Karpas-422 (cell line): Measurements from ENCODE around the gene NUP160. TPM values are rescaled to one million over a fixed set of nuclear protein-coding genes. Genes with fewer than 3 reads are reported as not detected.
"Not testable (repeated sequence)": the region's sequence is repeated elsewhere in the genome, so short reads cannot be mapped to it uniquely, and the experiment has no call there.

ENCODE experiments used
- DNase-seq: peaks from one replicate; pipeline ENCODE4 v3.0.0-alpha.2; 2015
- H2AFZ ChIP-seq: fragments of 200-600 bp; sonication (generic); 2 replicates; pipeline ENCODE4 v1.6.1; 2014; ENCODE audit warnings: antibody characterized with exemption, low read length, mixed read lengths
- H3K27ac ChIP-seq: fragments of 200-600 bp; sonication (generic); 2 replicates; pipeline ENCODE4 v1.5.1; 2014; ENCODE audit warnings: mild to moderate bottlenecking, low read length, moderate library complexity
- H3K27me3 ChIP-seq: fragments of 200-600 bp; sonication (generic); 2 replicates; pipeline ENCODE4 v1.6.1; 2014; ENCODE audit warnings: low read length, mixed read lengths
- H3K36me3 ChIP-seq: fragments of 200-600 bp; sonication (generic); 2 replicates; pipeline ENCODE4 v1.6.1; 2014; ENCODE audit warnings: low read length, mixed read lengths; ENCODE audit not compliant: insufficient read depth
- H3K4me1 ChIP-seq: fragments of 200-600 bp; sonication (generic); 2 replicates; pipeline ENCODE4 v1.6.1; 2014; ENCODE audit warnings: mild to moderate bottlenecking, low read length, mixed read lengths
- H3K4me2 ChIP-seq: fragments of 200-600 bp; sonication (generic); 2 replicates; pipeline ENCODE4 v1.6.1; 2014; ENCODE audit warnings: low read length, low read depth, mild to moderate bottlenecking; ENCODE audit not compliant: poor library complexity, severe bottlenecking
- H3K4me3 ChIP-seq: fragments of 200-600 bp; sonication (generic); 2 replicates; pipeline ENCODE4 v1.5.1; 2014; ENCODE audit warnings: mild to moderate bottlenecking, antibody characterized with exemption, low read length, mixed read lengths
- H3K79me2 ChIP-seq: fragments of 200-600 bp; sonication (generic); 2 replicates; pipeline ENCODE4 v1.6.1; 2014; ENCODE audit warnings: mild to moderate bottlenecking, low read length, mixed read lengths
- H3K9ac ChIP-seq: fragments of 200-600 bp; sonication (generic); 2 replicates; pipeline ENCODE4 v1.6.0; 2014; ENCODE audit warnings: low read length
- H3K9me2 ChIP-seq: fragments of 200-600 bp; sonication (generic), shearing (Covaris generic); replicated peaks from 2 replicates; pipeline ENCODE4 v1.6.0; 2014; ENCODE audit warnings: mild to moderate bottlenecking, low read length, moderate library complexity; ENCODE audit not compliant: insufficient read depth
- H3K9me3 ChIP-seq: fragments of 300-700, 200-600 bp; sonication (generic); 2 replicates; pipeline ENCODE4 v1.6.1; 2014; ENCODE audit warnings: low read length, mixed read lengths
- H4K20me1 ChIP-seq: fragments of 200-600 bp; sonication (generic); 2 replicates; pipeline ENCODE4 v1.6.1; 2014; ENCODE audit warnings: mild to moderate bottlenecking, antibody characterized with exemption, low read length, low read depth; ENCODE audit not compliant: insufficient read depth
- total RNA-seq: library from RNA; depleted of rRNA; stranded (reverse); fragments of >200 nt; shearing (Covaris generic); gene quantifications from 2 replicates; pipeline ENCODE4 v1.2.3, GENCODE V29; 2014; ENCODE audit warnings: low replicate concordance

Gene NUP160
- total RNA-seq, 1 experiment from 2014 or later: 65.0 TPM

GRCh38 chr11:47843361-47844055 is 4.6 kb downstream of the NUP160 start:
- Histone ChIP-seq H2AFZ (no peak overlapping the region), H3K36me3 (peaks cover 63% of the 10 kb centered on the region), H4K20me1 (0 out of 2 replicates have a peak, but pooled peaks cover 6% of the 10 kb centered on the region), H3K27me3 (no peaks in the 10 kb centered on the region), H3K9me3 (no peaks in the 10 kb centered on the region), H3K9me2 (no peaks in the 10 kb centered on the region; the same call in 1 of the 2 replicates), H3K9ac (no peak overlapping the region), H3K27ac (no peak overlapping the region), H3K4me1 (peaks cover 13% of the 10 kb centered on the region), H3K79me2 (peaks cover 68% of the 10 kb centered on the region), H3K4me3 (no peak overlapping the region), H3K4me2 (no peak overlapping the region)
- DNase-seq: no peak

- Histone ChIP-seq H3K79me2 (peaks cover 66% of the 10 kb centered on the region), H2AFZ (no peak overlapping the region), H3K4me2 (no peak overlapping the region), H3K9ac (no peak overlapping the region), H3K9me3 (no peaks in the 10 kb centered on the region), H3K27ac (no peak overlapping the region), H3K4me1 (peaks cover 13% of the 10 kb centered on the region), H3K9me2 (no peaks in the 10 kb centered on the region; the same call in 1 of the 2 replicates), H3K36me3 (peaks cover 68% of the 10 kb centered on the region), H3K4me3 (no peak overlapping the region), H4K20me1 (0 out of 2 replicates have a peak, but pooled peaks cover 6% of the 10 kb centered on the region), H3K27me3 (no peaks in the 10 kb centered on the region)
- no peak for DNase-seq
Measured at GRCh38 chr11:47842749-47843148, 5.4 kb downstream of the NUP160 start.

- Histone ChIP-seq H3K9ac (no peak overlapping the region), H3K4me1 (no peaks in the 10 kb centered on the region), H4K20me1 (no peaks in the 10 kb centered on the region), H3K4me3 (no peak overlapping the region), H3K4me2 (no peak overlapping the region), H2AFZ (no peak overlapping the region), H3K36me3 (peaks cover 84% of the 10 kb centered on the region), H3K27ac (no peak overlapping the region), H3K27me3 (no peaks in the 10 kb centered on the region), H3K79me2 (peaks cover 48% of the 10 kb centered on the region), H3K9me3 (no peaks in the 10 kb centered on the region), H3K9me2 (no peaks in the 10 kb centered on the region)
- no peak for DNase-seq
Measured at GRCh38 chr11:47837929-47838328, 10.2 kb downstream of the NUP160 start.

- no peak for DNase-seq
- Histone ChIP-seq H3K27me3 (no peaks in the 10 kb centered on the region), H2AFZ (no peak overlapping the region), H4K20me1 (no peaks in the 10 kb centered on the region), H3K9ac (no peak overlapping the region), H3K4me2 (no peak overlapping the region), H3K36me3 (peaks cover 84% of the 10 kb centered on the region), H3K4me1 (no peaks in the 10 kb centered on the region), H3K4me3 (no peak overlapping the region), H3K79me2 (peaks cover 48% of the 10 kb centered on the region), H3K9me2 (no peaks in the 10 kb centered on the region), H3K27ac (no peak overlapping the region), H3K9me3 (no peaks in the 10 kb centered on the region)
Measured at GRCh38 chr11:47837292-47837691, 10.9 kb downstream of the NUP160 start.

- H2AFZ ChIP-seq: not testable (repeated sequence)
Measured at GRCh38 chr11:47830013-47830412, 18.1 kb downstream of the NUP160 start.

GRCh38 chr11:47828284-47828683 is 19.9 kb downstream of the NUP160 start:
- Histone ChIP-seq H3K9ac (no peak overlapping the region), H4K20me1 (no peaks in the 10 kb centered on the region), H3K79me2 (peaks cover 73% of the 10 kb centered on the region), H3K9me2 (no peaks in the 10 kb centered on the region), H3K27ac (no peak overlapping the region), H3K9me3 (no peaks in the 10 kb centered on the region), H3K4me3 (no peak overlapping the region), H3K27me3 (no peaks in the 10 kb centered on the region), H2AFZ (no peak overlapping the region), H3K4me2 (no peak overlapping the region), H3K36me3 (peaks cover 69% of the 10 kb centered on the region), H3K4me1 (peaks cover 6% of the 10 kb centered on the region; the same call in 1 of the 2 replicates)
- no peak for DNase-seq

More at GRCh38 chr11:47830013-47830412, 18.1 kb downstream of the NUP160 start:
- not testable (repeated sequence) for H3K4me1 ChIP-seq, H3K4me2 ChIP-seq, H3K9ac ChIP-seq, H3K4me3 ChIP-seq, DNase-seq, H4K20me1 ChIP-seq, H3K9me3 ChIP-seq, H3K27ac ChIP-seq, H3K27me3 ChIP-seq, H3K9me2 ChIP-seq
- H3K79me2 ChIP-seq: peaks cover 89% of the 10 kb centered on the region
- peaks cover 81% of the 10 kb centered on the region for H3K36me3 ChIP-seq

- H3K4me1 ChIP-seq, H2AFZ ChIP-seq, H3K4me3 ChIP-seq, DNase-seq, H4K20me1 ChIP-seq, H3K9me2 ChIP-seq, H3K4me2 ChIP-seq, H3K9ac ChIP-seq, H3K27me3 ChIP-seq, H3K9me3 ChIP-seq, H3K27ac ChIP-seq: not testable (repeated sequence)
- Histone ChIP-seq H3K79me2 (peaks cover 29% of the 10 kb centered on the region), H3K36me3 (peaks cover 50% of the 10 kb centered on the region)
Measured at GRCh38 chr11:47822664-47823063, 25.5 kb downstream of the NUP160 start.

GRCh38 chr11:47819743-47820142 is 28.4 kb downstream of the NUP160 start:
- peaks cover 7% of the 10 kb centered on the region; the same call in 1 of the 2 replicates for H3K79me2 ChIP-seq
- H3K9ac ChIP-seq: no peak overlapping the region
- no peak for DNase-seq
- H3K27ac ChIP-seq: no peak overlapping the region
- H3K9me2 ChIP-seq: no peaks in the 10 kb centered on the region
- H3K4me3 ChIP-seq: no peak overlapping the region
- no peaks in the 10 kb centered on the region for H3K4me1 ChIP-seq
- H3K36me3 ChIP-seq: peaks cover 44% of the 10 kb centered on the region
- no peaks in the 10 kb centered on the region for H3K9me3 ChIP-seq
- H2AFZ ChIP-seq: no peak overlapping the region
- no peaks in the 10 kb centered on the region for H4K20me1 ChIP-seq
- no peak overlapping the region for H3K4me2 ChIP-seq
- H3K27me3 ChIP-seq: no peaks in the 10 kb centered on the region
